ENCODE measurements around the gene ERC1. TPM values are rescaled to one million over a fixed set of nuclear protein-coding genes. Genes with fewer than 3 reads are reported as not detected.

ERC1 gene
- total and polyA plus RNA-seq, 2 of the 4 experiments (the other 2 are of a cell fraction) = 11.6 to 25.6 TPM

DNA sequence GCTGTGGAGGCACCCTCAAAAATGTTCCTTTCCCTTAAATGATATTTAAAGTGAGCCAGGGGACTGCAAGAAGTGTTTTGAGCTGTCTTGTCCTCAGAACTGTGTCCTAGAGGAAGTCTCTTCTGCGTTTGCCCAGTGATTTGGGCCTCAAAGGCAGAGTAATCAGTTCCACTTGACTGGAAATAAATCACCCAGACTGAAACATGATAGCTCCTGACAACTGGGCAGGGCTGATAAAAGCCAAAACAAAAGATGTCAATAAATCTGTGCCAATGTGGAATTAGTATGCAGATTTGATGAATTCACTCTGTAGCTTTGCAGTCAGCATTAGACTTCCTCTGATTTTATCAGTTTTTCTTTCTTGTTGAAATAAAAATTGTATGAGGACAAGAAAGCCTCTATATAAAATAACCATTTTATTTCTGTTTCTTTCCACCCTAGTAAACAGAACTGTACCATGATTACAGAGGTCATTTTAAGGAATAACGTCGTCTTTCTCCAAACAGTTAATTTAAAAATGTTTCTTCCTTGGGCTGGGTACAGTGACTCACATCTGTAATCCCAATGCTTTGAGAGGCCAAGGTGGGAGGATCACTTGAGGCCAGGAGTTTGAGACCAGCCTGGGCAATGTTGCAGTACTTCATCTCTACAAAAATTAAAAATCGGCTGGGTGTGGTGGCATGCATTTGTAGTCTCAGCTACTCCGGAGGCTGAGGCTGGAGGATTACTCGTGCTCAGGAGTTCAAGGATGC is 180.8 kb downstream of the ERC1 start:
- Histone ChIP-seq H4K20me1 (ENCODE audit: insufficient read depth, low read length) (0 out of 2 replicates have a peak, but pooled peaks cover 3% of the 10 kb centered on the region), H3K18ac (ENCODE audit: low read depth, low read length) (no peak overlapping the region), H4K8ac (ENCODE audit: low read depth in 2 of 2, low read length in 2 of 2) (no peak overlapping the region), H3K27me3 (ENCODE audit: control insufficient read depth, insufficient read depth, low read length) (no peaks in the 10 kb centered on the region), H2BK5ac (ENCODE audit: low read depth, low read length, poor library complexity, severe bottlenecking) (no peak overlapping the region), H3K79me1 (ENCODE audit: low read depth in 1 of 2, low read length in 2 of 2) (peaks cover 0 to 26% of the 10 kb centered on the region in 2 experiments; a peak in 2 of 4 replicates), H3K23ac (ENCODE audit: low read depth, low read length) (no peak overlapping the region), H2AK5ac (ENCODE audit: low read depth, low read length) (no peak overlapping the region), H3K36me3 (ENCODE audit: control insufficient read depth, insufficient read depth, low read length) (peaks cover 5% of the 10 kb centered on the region; the same call in 1 of the 2 replicates), H3K9me3 (ENCODE audit: control insufficient read depth, insufficient read depth, low read length) (no peaks in the 10 kb centered on the region), H3K56ac (ENCODE audit: extremely low read depth, insufficient read depth, low read length) (no peak overlapping the region), H3K4me2 (ENCODE audit: low read depth, low read length) (no peak overlapping the region), H2AK9ac (replicated peaks; ENCODE audit: low read depth, low read length, poor library complexity) (no peak overlapping the region), H3K9ac (ENCODE audit: low read depth, low read length) (no peak overlapping the region), H4K91ac (ENCODE audit: insufficient read depth, low read depth, low read length) (no peak overlapping the region), H3K4me3 (ENCODE audit: insufficient read depth, low read depth, low read length) (no peak overlapping the region), H3K14ac (replicated peaks; ENCODE audit: low read depth, low read length) (no peak overlapping the region), H2BK15ac (ENCODE audit: low read depth, low read length) (no peak overlapping the region), H3K4ac (ENCODE audit: low read depth, low read length) (no peak overlapping the region), H3K9me1 (ENCODE audit: insufficient read depth, low read length) (peaks cover 6% of the 10 kb centered on the region; the same call in 1 of the 2 replicates), H2AFZ (replicated peaks; ENCODE audit: low read length, poor library complexity) (no peak overlapping the region), H2BK20ac (ENCODE audit: low read depth, low read length) (no peak overlapping the region), H3K27ac (ENCODE audit: insufficient read depth, low read length) (no peak overlapping the region), H2BK120ac (ENCODE audit: low read depth, low read length) (no peak overlapping the region), H4K5ac (ENCODE audit: low read depth, low read length) (no peak overlapping the region), H3K4me1 (ENCODE audit: control insufficient read depth, insufficient read depth, low read length) (no peaks in the 10 kb centered on the region; the same call in 1 of the 2 replicates)
- WGBS, 2 experiments (ENCODE audit: extremely low coverage in 2 of 2, insufficient read length in 1 of 2) = no CpG with 5 or more reads among the region's 6 CpGs
- dilution Hi-C loops (cut with HindIII; ENCODE audit: low sequenced_read_pairs, unreplicated experiment) (no loop called here), in situ Hi-C loops (cut with MboI; ENCODE audit: low sequenced_read_pairs) (no loop called here), intact Hi-C loops (cut with micrococcal nuclease) (no loop called here)
- ChIA-PET POLR2A (ENCODE audit: unreplicated experiment) (no interaction called here), CTCF (no interaction called here)
- TF ChIP-seq MAZ (IDR thresholded peaks at IDR 0.05; ENCODE audit: borderline replicate concordance, low read depth, low read length) (no peak), RFX5 (IDR thresholded peaks at IDR 0.05; ENCODE audit: low read depth, low read length) (no peak), RCOR1 (IDR thresholded peaks at IDR 0.05; ENCODE audit: insufficient replicate concordance, low read length) (no peak), MXI1 (IDR thresholded peaks at IDR 0.05; ENCODE audit: borderline replicate concordance, low read depth, low read length) (no peak), BHLHE40 (IDR thresholded peaks at IDR 0.05; ENCODE audit: low read depth, low read length) (no peak), FOS (IDR thresholded peaks at IDR 0.05; ENCODE audit: low read depth, low read length) (no peak), MAFK (IDR thresholded peaks at IDR 0.05; ENCODE audit: low read depth, low read length) (no peak), NFE2L2 (IDR thresholded peaks at IDR 0.05; ENCODE audit: low read depth, low read length) (no peak), SMC3 (IDR thresholded peaks at IDR 0.05; ENCODE audit: low read depth, low read length) (no peak), CEBPB (IDR thresholded peaks at IDR 0.05; ENCODE audit: low read depth, low read length) (no peak), POLR2A (IDR thresholded peaks at IDR 0.05; ENCODE audit: low read depth, low read length) (no peak), RAD21 (IDR thresholded peaks at IDR 0.05; ENCODE audit: low read length) (no peak), CHD1 (IDR thresholded peaks at IDR 0.05; ENCODE audit: low read depth, low read length) (no peak)
- TF ChIP-seq, protein P1, sequence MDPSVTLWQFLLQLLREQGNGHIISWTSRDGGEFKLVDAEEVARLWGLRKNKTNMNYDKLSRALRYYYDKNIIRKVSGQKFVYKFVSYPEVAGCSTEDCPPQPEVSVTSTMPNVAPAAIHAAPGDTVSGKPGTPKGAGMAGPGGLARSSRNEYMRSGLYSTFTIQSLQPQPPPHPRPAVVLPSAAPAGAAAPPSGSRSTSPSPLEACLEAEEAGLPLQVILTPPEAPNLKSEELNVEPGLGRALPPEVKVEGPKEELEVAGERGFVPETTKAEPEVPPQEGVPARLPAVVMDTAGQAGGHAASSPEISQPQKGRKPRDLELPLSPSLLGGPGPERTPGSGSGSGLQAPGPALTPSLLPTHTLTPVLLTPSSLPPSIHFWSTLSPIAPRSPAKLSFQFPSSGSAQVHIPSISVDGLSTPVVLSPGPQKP (IDR thresholded peaks at IDR 0.05; ENCODE audit: borderline replicate concordance, low read depth, low read length) = no peak
- TF ChIP-seq, protein P2, sequence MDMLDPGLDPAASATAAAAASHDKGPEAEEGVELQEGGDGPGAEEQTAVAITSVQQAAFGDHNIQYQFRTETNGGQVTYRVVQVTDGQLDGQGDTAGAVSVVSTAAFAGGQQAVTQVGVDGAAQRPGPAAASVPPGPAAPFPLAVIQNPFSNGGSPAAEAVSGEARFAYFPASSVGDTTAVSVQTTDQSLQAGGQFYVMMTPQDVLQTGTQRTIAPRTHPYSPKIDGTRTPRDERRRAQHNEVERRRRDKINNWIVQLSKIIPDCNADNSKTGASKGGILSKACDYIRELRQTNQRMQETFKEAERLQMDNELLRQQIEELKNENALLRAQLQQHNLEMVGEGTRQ (IDR thresholded peaks at IDR 0.05; ENCODE audit: low read depth, low read length) = no peak
- TF ChIP-seq, protein P3, sequence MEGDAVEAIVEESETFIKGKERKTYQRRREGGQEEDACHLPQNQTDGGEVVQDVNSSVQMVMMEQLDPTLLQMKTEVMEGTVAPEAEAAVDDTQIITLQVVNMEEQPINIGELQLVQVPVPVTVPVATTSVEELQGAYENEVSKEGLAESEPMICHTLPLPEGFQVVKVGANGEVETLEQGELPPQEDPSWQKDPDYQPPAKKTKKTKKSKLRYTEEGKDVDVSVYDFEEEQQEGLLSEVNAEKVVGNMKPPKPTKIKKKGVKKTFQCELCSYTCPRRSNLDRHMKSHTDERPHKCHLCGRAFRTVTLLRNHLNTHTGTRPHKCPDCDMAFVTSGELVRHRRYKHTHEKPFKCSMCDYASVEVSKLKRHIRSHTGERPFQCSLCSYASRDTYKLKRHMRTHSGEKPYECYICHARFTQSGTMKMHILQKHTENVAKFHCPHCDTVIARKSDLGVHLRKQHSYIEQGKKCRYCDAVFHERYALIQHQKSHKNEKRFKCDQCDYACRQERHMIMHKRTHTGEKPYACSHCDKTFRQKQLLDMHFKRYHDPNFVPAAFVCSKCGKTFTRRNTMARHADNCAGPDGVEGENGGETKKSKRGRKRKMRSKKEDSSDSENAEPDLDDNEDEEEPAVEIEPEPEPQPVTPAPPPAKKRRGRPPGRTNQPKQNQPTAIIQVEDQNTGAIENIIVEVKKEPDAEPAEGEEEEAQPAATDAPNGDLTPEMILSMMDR (conservative IDR thresholded peaks at IDR 0.05; ENCODE audit: low read depth, low read length) = no peak
- no peak for ATAC-seq (ENCODE audit: low read depth)
- no TSS peak for BruUV-seq (replicated peaks)
- DNase-seq = no peak
